Activated naive CD4-positive, alpha-beta T cell treated with anti-CD3 and anti-CD28 coated beads, Interleukin-2, amount 50 U/mL, for 24 hours (primary cell): ENCODE data around the gene LGALS9.

Source experiments
- H3K27ac Mint-ChIP-seq: one replicate; pipeline ENCODE4 v1.8.0; 2021; ENCODE audit warnings: mild to moderate bottlenecking, mixed read lengths
- H3K27me3 Mint-ChIP-seq: one replicate; pipeline ENCODE4 v1.8.0; 2021; ENCODE audit warnings: mixed read lengths
- H3K36me3 Mint-ChIP-seq: one replicate; pipeline ENCODE4 v1.8.0; 2021; ENCODE audit warnings: mixed read lengths
- H3K4me1 Mint-ChIP-seq: one replicate; pipeline ENCODE4 v1.8.0; 2021; ENCODE audit warnings: mixed read lengths
- H3K4me3 Mint-ChIP-seq: one replicate; pipeline ENCODE4 v1.8.0; 2021; ENCODE audit warnings: mild to moderate bottlenecking, mixed read lengths
- H3K9me3 Mint-ChIP-seq: one replicate; pipeline ENCODE4 v1.8.0; 2021; ENCODE audit warnings: mixed read lengths

Gene LGALS9

GRCh38 chr17:27630607-27631410, at the start of gene LGALS9:
Gene LGALS9 (plus strand): TSS chr17:27631188. CDS start chr17:27631266, 78 bp downstream.
- Mint-ChIP-seq H3K9me3 (no peaks in the 10 kb centered on the region), H3K27me3 (no peaks in the 10 kb centered on the region), H3K4me1 (peaks cover 55% of the 10 kb centered on the region), H3K4me3 (peak within 1 kb of the TSS; percentile 91), H3K27ac (peak within 1 kb of the TSS; percentile 86), H3K36me3 (peaks cover 2% of the 10 kb centered on the region)

DNA sequence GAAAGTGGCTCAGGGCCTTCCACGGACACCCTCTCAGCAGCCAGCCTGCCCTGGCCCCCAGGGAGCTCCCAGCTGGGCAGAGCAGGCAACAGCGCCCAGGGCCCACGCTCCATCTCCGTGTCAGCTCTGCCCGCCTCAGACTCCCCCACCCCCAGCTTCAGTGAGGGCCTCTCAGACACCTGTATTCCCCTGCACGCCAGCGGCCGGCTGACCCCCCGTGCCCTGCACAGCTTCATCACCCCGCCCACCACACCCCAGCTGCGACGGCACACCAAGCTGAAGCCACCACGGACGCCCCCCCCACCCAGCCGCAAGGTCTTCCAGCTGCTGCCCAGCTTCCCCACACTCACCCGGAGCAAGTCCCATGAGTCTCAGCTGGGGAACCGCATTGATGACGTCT, 48.3 kb upstream of the LGALS9 start:
- Mint-ChIP-seq H3K4me3 (no peak overlapping the region), H3K27me3 (no peaks in the 10 kb centered on the region), H3K27ac (no peak overlapping the region), H3K4me1 (peaks cover 13% of the 10 kb centered on the region), H3K9me3 (no peaks in the 10 kb centered on the region), H3K36me3 (no peaks in the 10 kb centered on the region)

GRCh38 chr17:27585153-27585681, 45.8 kb upstream of the LGALS9 start:
- Mint-ChIP-seq H3K9me3 (no peaks in the 10 kb centered on the region), H3K27ac (no peak overlapping the region), H3K4me1 (no peaks in the 10 kb centered on the region), H3K4me3 (no peak overlapping the region), H3K27me3 (no peaks in the 10 kb centered on the region), H3K36me3 (peaks cover 1% of the 10 kb centered on the region)

DNA sequence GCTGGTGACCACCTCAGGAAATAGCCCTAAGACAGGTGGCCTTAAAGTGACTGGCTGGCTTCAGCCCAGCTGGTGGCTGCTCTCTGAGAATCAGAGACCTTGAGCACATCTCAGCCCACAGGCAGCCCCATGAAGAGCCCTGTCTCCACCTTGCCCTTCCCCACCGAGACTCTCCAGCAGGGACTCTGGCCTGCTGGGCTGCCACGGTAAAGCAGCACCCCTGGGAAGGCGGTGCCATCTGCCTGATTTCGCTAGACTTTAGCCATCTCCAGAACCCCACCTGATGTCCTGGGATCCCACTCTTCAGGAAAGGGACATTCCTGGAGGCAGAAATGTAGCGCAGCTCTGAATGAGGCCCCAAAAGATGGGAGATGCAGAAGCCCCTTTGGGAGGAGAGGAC, 45.2 kb upstream of the LGALS9 start:
- no peaks in the 10 kb centered on the region for H3K4me1 Mint-ChIP-seq
- H3K4me3 Mint-ChIP-seq = no peak overlapping the region
- H3K9me3 Mint-ChIP-seq = no peaks in the 10 kb centered on the region
- H3K36me3 Mint-ChIP-seq = peaks cover 1% of the 10 kb centered on the region
- no peaks in the 10 kb centered on the region for H3K27me3 Mint-ChIP-seq
- H3K27ac Mint-ChIP-seq = no peak overlapping the region

DNA sequence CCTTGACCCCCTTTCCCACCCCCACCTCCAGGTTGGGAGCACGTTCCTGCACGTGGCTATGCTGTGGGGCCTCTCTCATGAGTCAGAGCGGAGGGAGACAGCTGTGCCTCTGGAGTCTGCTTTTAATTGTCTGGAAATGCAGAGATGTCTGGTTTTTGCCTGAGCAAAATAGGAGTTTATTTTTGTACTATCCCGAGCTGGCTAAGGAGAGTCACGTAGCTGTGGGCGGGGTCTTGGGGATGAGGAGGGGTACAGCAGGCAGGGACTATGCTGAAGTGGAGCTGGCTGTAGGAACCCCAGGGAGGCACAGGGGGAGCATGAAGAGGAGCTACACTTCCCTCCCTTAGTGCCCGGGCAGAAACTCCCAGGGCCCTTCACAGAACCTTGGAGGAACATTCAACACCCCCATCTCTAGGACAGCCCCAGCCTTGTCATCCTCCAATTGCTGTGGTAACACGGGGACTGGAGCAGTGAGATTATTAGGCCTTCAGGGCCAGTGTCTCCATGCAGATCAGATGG, 44.7 kb upstream of the LGALS9 start:
- no peaks in the 10 kb centered on the region for H3K27me3 Mint-ChIP-seq
- peaks cover 1% of the 10 kb centered on the region for H3K36me3 Mint-ChIP-seq
- no peaks in the 10 kb centered on the region for H3K9me3 Mint-ChIP-seq
- no peaks in the 10 kb centered on the region for H3K4me1 Mint-ChIP-seq
- no peak overlapping the region for H3K27ac Mint-ChIP-seq
- no peak overlapping the region for H3K4me3 Mint-ChIP-seq

GRCh38 chr17:27588354-27588753, 42.6 kb upstream of the LGALS9 start:
- H3K4me1 Mint-ChIP-seq = no peaks in the 10 kb centered on the region
- H3K9me3 Mint-ChIP-seq = no peaks in the 10 kb centered on the region
- H3K27ac Mint-ChIP-seq = no peak overlapping the region
- no peak overlapping the region for H3K4me3 Mint-ChIP-seq
- no peaks in the 10 kb centered on the region for H3K27me3 Mint-ChIP-seq
- peaks cover 1% of the 10 kb centered on the region for H3K36me3 Mint-ChIP-seq

DNA sequence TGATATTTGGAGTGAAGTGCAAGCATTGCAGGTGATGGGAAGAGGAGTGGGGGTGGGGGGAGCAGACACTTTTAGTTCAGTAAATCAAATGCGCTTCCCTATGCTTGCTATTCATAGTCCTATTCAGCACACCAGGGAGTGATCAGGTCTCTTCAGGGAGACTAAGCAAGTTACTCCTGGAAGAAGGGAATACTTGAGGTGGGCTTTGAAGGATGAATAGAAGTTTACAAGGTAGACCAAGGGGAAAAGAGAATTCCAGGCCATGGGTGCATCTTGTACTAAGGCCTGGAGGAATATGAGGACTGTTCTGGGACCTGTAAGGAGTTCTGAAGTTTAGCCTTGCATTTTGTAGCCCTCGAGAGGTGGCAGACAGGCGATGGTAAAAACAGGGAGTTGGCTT, 40.1 kb upstream of the LGALS9 start:
- Mint-ChIP-seq H3K4me3 (no peak overlapping the region), H3K27me3 (no peaks in the 10 kb centered on the region), H3K9me3 (no peaks in the 10 kb centered on the region), H3K4me1 (peaks cover 2% of the 10 kb centered on the region), H3K27ac (no peak overlapping the region), H3K36me3 (peaks cover 1% of the 10 kb centered on the region)

- peaks cover 3% of the 10 kb centered on the region for H3K4me1 Mint-ChIP-seq
- H3K9me3 Mint-ChIP-seq = no peaks in the 10 kb centered on the region
- peaks cover 3% of the 10 kb centered on the region for H3K36me3 Mint-ChIP-seq
- H3K27me3 Mint-ChIP-seq = no peaks in the 10 kb centered on the region
- H3K4me3 Mint-ChIP-seq = no peak overlapping the region
- no peak overlapping the region for H3K27ac Mint-ChIP-seq
Observed at GRCh38 chr17:27591986-27592385, 39.0 kb upstream of the LGALS9 start.

DNA sequence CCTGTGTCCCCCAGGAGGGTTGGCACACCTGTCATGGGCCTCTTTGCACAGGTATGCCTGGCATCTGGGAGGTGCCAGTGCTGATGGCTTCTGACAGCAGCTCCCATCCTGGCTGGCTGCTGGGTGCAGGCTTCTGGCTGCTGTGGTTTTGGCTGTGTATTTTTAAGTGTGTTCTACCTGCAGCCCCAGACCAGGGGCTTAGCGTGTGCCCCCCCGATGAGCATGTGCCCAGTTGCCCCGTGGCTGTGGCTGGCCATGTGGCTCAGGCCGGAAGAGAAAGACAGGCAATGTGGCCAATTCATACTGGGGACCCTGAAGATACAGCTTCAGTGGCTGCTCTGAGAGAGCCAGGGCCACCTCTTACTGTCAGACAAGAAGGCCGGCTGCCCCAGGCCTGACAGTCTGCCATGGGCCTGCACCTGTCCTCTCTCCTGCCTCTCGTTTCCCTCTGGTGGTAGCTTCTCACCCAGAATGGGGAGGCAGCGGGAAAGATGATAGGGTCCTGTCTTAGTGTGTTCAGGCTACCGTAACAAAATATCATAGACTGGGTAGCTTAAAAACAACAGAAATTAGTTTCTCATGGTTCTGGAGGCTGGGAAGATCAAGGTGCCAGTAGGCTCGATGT, 37.6 kb upstream of the LGALS9 start:
- no peak overlapping the region for H3K4me3 Mint-ChIP-seq
- H3K9me3 Mint-ChIP-seq = no peaks in the 10 kb centered on the region
- H3K27ac Mint-ChIP-seq = no peak overlapping the region
- H3K4me1 Mint-ChIP-seq = peaks cover 3% of the 10 kb centered on the region
- peaks cover 3% of the 10 kb centered on the region for H3K36me3 Mint-ChIP-seq
- H3K27me3 Mint-ChIP-seq = no peaks in the 10 kb centered on the region

GRCh38 chr17:27593857-27594255, 37.1 kb upstream of the LGALS9 start:
- Mint-ChIP-seq H3K4me1 (peaks cover 3% of the 10 kb centered on the region), H3K27me3 (no peaks in the 10 kb centered on the region), H3K27ac (no peak overlapping the region), H3K36me3 (peaks cover 3% of the 10 kb centered on the region), H3K4me3 (no peak overlapping the region), H3K9me3 (no peaks in the 10 kb centered on the region)

GRCh38 chr17:27595208-27595607, 35.8 kb upstream of the LGALS9 start:
- no peak overlapping the region for H3K4me3 Mint-ChIP-seq
- H3K27me3 Mint-ChIP-seq = no peaks in the 10 kb centered on the region
- H3K4me1 Mint-ChIP-seq = peaks cover 7% of the 10 kb centered on the region
- H3K36me3 Mint-ChIP-seq = peaks cover 1% of the 10 kb centered on the region
- no peak overlapping the region for H3K27ac Mint-ChIP-seq
- no peaks in the 10 kb centered on the region for H3K9me3 Mint-ChIP-seq

DNA sequence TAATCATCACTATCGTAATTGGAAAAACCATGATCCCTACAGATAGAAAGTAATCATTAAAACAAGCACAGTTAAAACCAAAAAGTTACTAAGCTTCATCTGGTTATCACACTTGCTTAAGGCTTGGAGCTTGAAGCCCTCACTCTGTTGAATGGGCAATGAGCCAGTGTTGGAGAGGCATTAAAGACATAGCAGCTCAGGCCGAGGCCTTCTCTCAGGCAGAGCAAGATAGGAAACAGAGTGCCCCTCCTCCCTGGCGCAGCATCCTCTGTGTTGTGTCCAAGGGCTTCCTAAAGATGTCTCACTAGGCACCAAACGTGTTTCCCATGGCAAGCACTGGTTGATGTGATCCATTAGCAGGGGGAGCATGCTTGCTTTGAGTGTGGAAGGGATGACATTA, 34.9 kb upstream of the LGALS9 start:
- Mint-ChIP-seq H3K36me3 (peaks cover 1% of the 10 kb centered on the region), H3K4me3 (no peak overlapping the region), H3K27ac (no peak overlapping the region), H3K9me3 (no peaks in the 10 kb centered on the region), H3K4me1 (peaks cover 7% of the 10 kb centered on the region), H3K27me3 (no peaks in the 10 kb centered on the region)

DNA sequence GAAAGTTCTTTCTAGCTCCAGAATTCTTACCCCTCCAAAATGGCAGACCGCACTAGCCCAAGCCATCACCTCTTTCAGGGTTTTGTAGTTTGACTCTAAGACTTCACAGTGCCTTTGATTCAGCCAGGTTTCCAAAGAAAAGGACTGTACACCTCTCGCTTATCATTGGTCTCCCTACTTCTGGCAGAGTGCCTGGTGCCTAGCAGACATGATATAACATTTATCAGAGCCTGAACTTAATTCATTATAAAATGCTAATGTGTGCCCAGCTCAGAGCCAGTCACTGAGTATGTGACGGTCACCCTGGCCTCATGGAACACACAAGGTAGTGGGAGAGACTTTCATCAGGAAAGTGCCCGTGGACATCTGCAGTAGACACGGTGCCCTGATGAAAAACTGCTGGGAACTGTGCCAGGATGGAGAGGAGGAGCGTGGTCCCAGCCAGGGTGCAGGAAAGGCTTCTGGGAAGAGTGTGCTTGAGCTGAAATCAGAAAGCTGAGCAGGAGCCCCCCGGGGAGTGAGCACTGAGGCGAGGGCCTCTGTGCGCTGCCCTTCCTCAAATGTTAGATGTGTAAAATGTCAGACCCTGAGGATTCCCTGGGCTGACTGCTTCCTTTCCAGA, 34.3 kb upstream of the LGALS9 start:
- Mint-ChIP-seq H3K4me1 (peaks cover 7% of the 10 kb centered on the region), H3K36me3 (peaks cover 1% of the 10 kb centered on the region), H3K27ac (no peak overlapping the region), H3K4me3 (no peak overlapping the region), H3K9me3 (no peaks in the 10 kb centered on the region), H3K27me3 (no peaks in the 10 kb centered on the region)

- peaks cover 7% of the 10 kb centered on the region for H3K4me1 Mint-ChIP-seq
- no peak overlapping the region for H3K27ac Mint-ChIP-seq
- peaks cover 1% of the 10 kb centered on the region for H3K36me3 Mint-ChIP-seq
Observed at GRCh38 chr17:27597188-27597580, 33.8 kb upstream of the LGALS9 start.

GRCh38 chr17:27597783-27598320, 33.1 kb upstream of the LGALS9 start:
- Mint-ChIP-seq H3K27ac (no peak overlapping the region), H3K4me3 (no peak overlapping the region), H3K4me1 (peaks cover 7% of the 10 kb centered on the region), H3K36me3 (peaks cover 1% of the 10 kb centered on the region), H3K27me3 (no peaks in the 10 kb centered on the region), H3K9me3 (no peaks in the 10 kb centered on the region)

More at GRCh38 chr17:27597188-27597580, 33.8 kb upstream of the LGALS9 start:
- no peak overlapping the region for H3K4me3 Mint-ChIP-seq
- H3K9me3 Mint-ChIP-seq = no peaks in the 10 kb centered on the region
- H3K27me3 Mint-ChIP-seq = no peaks in the 10 kb centered on the region
